Tibial artery (tissue), 4 donors: ENCODE results near the gene PDGFA.

Source experiments
- DNase-seq, 2 donors: peaks; one replicate each; pipeline ENCODE4 v3.0.0-alpha.2; 2019
- H3K27ac ChIP-seq, 2 donors: fragments of 200-600 bp; sonication (generic) in 1 of 2; 1 replicate in 1 of 2; 2 replicates in 1 of 2; pipeline ENCODE4 v1.5.1; 2018 to 2019; ENCODE audit warnings: mild to moderate bottlenecking in 1 of 2
- H3K27me3 ChIP-seq, 2 donors: fragments of 200-600 bp; sonication (generic) in 1 of 2; one replicate each; pipeline versions ENCODE4 v1.5.1 to v1.6.0; 2016 to 2019
- H3K36me3 ChIP-seq, 3 donors: fragments of 200-600 bp; sonication (generic) in 2 of 3; one replicate each; pipeline ENCODE4 v1.5.1; 2016 to 2019; ENCODE audit warnings: mild to moderate bottlenecking in 2 of 3
- H3K4me1 ChIP-seq, 4 donors: fragments of 200-600 bp; sonication (generic) in 2 of 4; 1 replicate in 3 of 4; 2 replicates in 1 of 4; pipeline ENCODE4 v1.5.1; 2016 to 2019
- H3K4me3 ChIP-seq, 2 donors: fragments of 200-600 bp; sonication (generic) in 1 of 2; 1 replicate in 1 of 2; 2 replicates in 1 of 2; pipeline ENCODE4 v1.5.1; 2018 to 2019; ENCODE audit warnings: mild to moderate bottlenecking in 2 of 2
- H3K9me3 ChIP-seq, 3 donors: fragments of 200-600 bp; sonication (generic) in 1 of 3; one replicate each; pipeline ENCODE4 v1.5.1; 2016 to 2019
- CTCF ChIP-seq, 2 experiments: fragments of 200-600 bp in 1 of 2; fragments of 450-650 bp in 1 of 2; IDR thresholded peaks; one replicate each; pipeline ENCODE4 v1.5.1; 2017 to 2019; ENCODE audit warnings: antibody characterized with exemption in 2 of 2, mild to moderate bottlenecking in 1 of 2, moderate library complexity in 1 of 2
- intact Hi-C: fragments of 100-400 bp; cut with DNase I; formaldehyde crosslinking; loops from one replicate; pipeline ENCODE4 v1.15.0; 2023; ENCODE audit warnings: low total_unique reads

Gene PDGFA

GRCh38 chr7:523347-524336, 4.0 kb upstream of the PDGFA start:
- Histone ChIP-seq H3K36me3 (no peaks in the 10 kb centered on the region), H3K4me3 (no peak overlapping the region), H3K27ac (peak overlapping the region in 1 of 2 donors; percentile 90), H3K27me3 (no peaks in the 10 kb centered on the region), H3K4me1 (peaks cover 0 to 44% (median 33%) of the 10 kb centered on the region in 4 donors), H3K9me3 (peaks cover 0 to 14% (median 9%) of the 10 kb centered on the region in 3 donors)
- no peak for TF ChIP-seq CTCF (IDR thresholded peaks at IDR 0.05)
- DNase-seq = no peak
- intact Hi-C loops = no loop called here

- Histone ChIP-seq H3K27me3 (no peaks in the 10 kb centered on the region), H3K9me3 (peaks cover 0 to 14% (median 9%) of the 10 kb centered on the region in 3 donors), H3K36me3 (no peaks in the 10 kb centered on the region), H3K4me3 (peak overlapping the region; percentile 47 to 96), H3K4me1 (peaks cover 0 to 51% (median 33%) of the 10 kb centered on the region in 4 donors), H3K27ac (peak overlapping the region; percentile 90 to 99)
- TF ChIP-seq CTCF (IDR thresholded peaks at IDR 0.05) = no peak
- intact Hi-C loops = no loop called here
- DNase-seq = no peak
Observed at GRCh38 chr7:522951-523314, 3.3 kb upstream of the PDGFA start.

- peak in 1 of 2 donors; percentile 53 for DNase-seq
- Histone ChIP-seq H3K4me1 (peaks cover 0 to 53% (median 33%) of the 10 kb centered on the region in 4 donors), H3K27ac (peak overlapping the region; percentile 90 to 99), H3K4me3 (peak overlapping the region; percentile 47 to 96), H3K27me3 (no peaks in the 10 kb centered on the region), H3K36me3 (no peaks in the 10 kb centered on the region), H3K9me3 (peaks cover 0 to 14% (median 8%) of the 10 kb centered on the region in 3 donors)
- intact Hi-C loops = no loop called here
- TF ChIP-seq CTCF (IDR thresholded peaks at IDR 0.05) = no peak
Observed at GRCh38 chr7:522071-522950, 2.7 kb upstream of the PDGFA start.

- Histone ChIP-seq H3K9me3 (peaks cover 0 to 7% (median 5%) of the 10 kb centered on the region in 3 donors), H3K36me3 (no peaks in the 10 kb centered on the region), H3K4me3 (peak overlapping the region; percentile 47 to 96), H3K27me3 (no peaks in the 10 kb centered on the region), H3K4me1 (peaks cover 0 to 55% (median 36%) of the 10 kb centered on the region in 4 donors), H3K27ac (peak overlapping the region; percentile 90 to 99)
- no peak for TF ChIP-seq CTCF (IDR thresholded peaks at IDR 0.05)
- intact Hi-C loops = no loop called here
- peak; percentile 52 to 87 for DNase-seq
Observed at GRCh38 chr7:521221-522070, 1.8 kb upstream of the PDGFA start.
